ENCODE results near the gene RTN1.

RTN1 gene

DNA sequence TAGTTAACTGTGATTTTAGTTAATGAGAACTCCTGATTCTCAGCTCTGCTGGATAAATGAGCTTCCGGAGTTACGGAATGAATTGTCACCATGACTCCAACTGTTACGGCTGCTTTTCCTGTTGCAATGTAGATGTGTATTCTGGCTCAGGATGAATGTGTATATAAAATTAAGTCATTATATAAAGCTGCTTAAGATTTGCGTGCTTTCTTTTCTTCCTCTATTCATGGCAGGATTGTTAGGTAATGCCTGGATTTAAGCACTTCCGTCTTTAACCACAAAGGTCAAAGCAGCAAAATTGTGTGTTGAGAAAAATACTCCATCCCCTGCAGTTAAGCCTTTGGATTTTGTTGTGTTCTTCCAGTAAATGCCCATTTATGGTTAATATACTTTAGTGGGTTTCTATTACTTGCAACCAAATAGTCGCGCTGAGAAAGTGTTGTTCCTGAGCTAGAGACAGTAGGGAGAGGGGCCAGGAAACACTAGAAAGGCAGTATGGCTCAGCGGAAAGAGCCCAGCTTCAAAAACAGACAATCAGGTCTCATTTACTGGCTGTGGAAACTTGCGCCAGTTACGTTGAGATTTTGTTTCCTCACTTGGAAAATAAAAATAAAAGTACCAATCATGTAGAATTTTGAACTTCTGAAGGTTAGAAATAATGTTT lies 284.6 kb downstream of the RTN1 start:
- peak; percentile 99 for DNase-seq (ENCODE audit: low read depth)
- H3K4me3 ChIP-seq (ENCODE audit: low read length) = no peak overlapping the region
- TF ChIP-seq, protein P1, sequence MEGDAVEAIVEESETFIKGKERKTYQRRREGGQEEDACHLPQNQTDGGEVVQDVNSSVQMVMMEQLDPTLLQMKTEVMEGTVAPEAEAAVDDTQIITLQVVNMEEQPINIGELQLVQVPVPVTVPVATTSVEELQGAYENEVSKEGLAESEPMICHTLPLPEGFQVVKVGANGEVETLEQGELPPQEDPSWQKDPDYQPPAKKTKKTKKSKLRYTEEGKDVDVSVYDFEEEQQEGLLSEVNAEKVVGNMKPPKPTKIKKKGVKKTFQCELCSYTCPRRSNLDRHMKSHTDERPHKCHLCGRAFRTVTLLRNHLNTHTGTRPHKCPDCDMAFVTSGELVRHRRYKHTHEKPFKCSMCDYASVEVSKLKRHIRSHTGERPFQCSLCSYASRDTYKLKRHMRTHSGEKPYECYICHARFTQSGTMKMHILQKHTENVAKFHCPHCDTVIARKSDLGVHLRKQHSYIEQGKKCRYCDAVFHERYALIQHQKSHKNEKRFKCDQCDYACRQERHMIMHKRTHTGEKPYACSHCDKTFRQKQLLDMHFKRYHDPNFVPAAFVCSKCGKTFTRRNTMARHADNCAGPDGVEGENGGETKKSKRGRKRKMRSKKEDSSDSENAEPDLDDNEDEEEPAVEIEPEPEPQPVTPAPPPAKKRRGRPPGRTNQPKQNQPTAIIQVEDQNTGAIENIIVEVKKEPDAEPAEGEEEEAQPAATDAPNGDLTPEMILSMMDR (conservative IDR thresholded peaks at IDR 0.05; ENCODE audit: low read depth, low read length) = no peak

DNA sequence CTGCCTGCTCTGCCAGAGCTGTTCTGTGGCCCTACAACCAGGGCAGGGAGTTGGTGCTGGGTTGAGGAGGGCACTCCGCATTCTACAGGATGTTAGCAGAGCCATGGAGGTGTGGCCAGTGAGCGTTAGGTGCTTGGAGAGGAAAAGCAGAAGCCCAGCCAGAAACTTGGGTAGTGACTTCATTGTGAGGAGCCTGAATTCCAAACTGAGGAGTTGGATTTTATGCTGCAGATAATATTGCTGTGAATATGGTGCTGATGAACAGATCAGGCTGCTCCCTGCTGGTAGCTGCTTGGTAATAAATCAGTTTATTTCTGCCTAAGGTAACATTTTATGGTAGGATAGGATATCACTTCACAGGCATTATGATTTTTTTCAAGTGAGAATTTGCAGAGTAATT lies 286.8 kb downstream of the RTN1 start:
- peak; percentile 74 for DNase-seq (ENCODE audit: low read depth)
- TF ChIP-seq, protein P1 (conservative IDR thresholded peaks at IDR 0.05; ENCODE audit: low read depth, low read length) = peak; percentile 52

DNA sequence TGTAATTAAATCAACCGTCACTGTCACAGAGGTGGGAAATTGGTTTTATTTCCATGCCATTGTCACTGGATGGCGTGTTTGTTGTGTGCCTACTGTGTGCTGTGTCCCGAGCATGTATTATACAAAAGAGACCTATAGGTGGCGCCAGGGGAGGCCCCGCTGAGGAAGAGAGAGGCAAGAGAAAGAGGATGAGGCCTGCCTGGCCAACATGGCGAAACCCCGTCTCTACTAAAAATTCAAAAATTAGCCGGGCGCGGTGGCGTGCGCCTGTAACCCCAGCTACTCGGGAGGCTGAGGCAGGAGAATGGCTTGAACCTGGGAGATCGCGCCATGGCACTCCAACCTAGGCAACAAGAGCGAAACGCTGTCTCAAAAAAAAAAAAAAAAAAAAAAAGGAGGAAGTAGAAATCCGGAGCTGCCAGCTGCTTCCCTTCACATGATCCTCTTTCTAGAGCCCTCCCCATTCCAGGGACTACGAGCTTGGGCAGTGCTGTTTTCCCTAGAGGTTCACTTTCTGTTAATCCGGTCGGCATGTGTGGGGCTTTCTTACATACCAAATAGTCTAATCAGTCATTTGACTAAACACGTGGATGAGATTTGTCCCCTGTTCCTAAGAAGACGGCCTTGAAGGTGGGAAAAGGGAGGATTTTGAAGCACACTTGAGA lies 287.6 kb downstream of the RTN1 start:
- H3K4me3 ChIP-seq (ENCODE audit: low read length) = no peak overlapping the region
- peak; percentile 99 for DNase-seq (ENCODE audit: low read depth)
- TF ChIP-seq, protein P1 (conservative IDR thresholded peaks at IDR 0.05; ENCODE audit: low read depth, low read length) = no peak

More for the DNA sequence above, 286.8 kb downstream of the RTN1 start:
- no peak overlapping the region for H3K4me3 ChIP-seq (ENCODE audit: low read length)

DNA sequence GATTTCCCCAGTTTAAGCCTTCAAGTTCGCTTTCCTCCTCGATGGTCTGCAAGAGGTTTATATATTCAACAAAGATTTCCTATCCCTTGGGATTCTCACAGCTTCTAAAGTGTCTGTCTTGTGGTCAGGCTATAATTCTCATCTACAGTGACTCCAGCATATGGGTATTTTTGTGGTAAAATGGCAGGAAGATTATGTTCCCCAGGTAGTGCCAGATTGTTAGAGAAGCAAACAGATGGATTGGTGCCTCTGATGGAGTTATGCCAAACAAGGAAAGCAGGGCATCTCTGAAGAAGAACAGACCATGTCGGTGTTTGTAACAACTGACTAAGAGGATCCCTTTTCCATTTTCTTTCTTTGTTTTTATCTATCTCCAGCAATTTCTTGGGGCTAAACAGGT lies 288.4 kb downstream of the RTN1 start:
- no peak overlapping the region for H3K4me3 ChIP-seq (ENCODE audit: low read length)
- DNase-seq (ENCODE audit: low read depth) = no peak
- TF ChIP-seq, protein P1 (conservative IDR thresholded peaks at IDR 0.05; ENCODE audit: low read depth, low read length) = no peak

DNA sequence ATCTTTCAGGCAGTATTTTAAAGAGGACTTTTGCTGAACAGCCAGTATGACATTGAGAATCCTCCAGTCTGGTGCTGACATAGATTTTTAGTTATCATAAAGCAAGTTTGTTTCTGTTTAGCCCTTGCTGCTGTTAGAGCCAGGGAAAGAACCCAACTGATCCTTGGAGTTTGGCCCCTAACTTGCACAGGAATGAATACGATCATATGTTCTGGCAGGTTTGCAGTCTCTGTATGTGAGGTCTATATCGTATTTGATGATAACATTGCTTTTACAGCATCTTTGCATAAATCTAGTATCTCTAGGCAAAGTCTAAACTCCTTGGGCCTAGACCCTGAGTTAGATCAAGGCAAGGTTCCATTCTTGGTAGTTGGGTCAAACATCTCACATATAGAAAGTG lies 289.7 kb downstream of the RTN1 start:
- TF ChIP-seq, protein P1 (conservative IDR thresholded peaks at IDR 0.05; ENCODE audit: low read depth, low read length) = no peak
- no peak for DNase-seq (ENCODE audit: low read depth)
- H3K4me3 ChIP-seq (ENCODE audit: low read length) = no peak overlapping the region

DNA sequence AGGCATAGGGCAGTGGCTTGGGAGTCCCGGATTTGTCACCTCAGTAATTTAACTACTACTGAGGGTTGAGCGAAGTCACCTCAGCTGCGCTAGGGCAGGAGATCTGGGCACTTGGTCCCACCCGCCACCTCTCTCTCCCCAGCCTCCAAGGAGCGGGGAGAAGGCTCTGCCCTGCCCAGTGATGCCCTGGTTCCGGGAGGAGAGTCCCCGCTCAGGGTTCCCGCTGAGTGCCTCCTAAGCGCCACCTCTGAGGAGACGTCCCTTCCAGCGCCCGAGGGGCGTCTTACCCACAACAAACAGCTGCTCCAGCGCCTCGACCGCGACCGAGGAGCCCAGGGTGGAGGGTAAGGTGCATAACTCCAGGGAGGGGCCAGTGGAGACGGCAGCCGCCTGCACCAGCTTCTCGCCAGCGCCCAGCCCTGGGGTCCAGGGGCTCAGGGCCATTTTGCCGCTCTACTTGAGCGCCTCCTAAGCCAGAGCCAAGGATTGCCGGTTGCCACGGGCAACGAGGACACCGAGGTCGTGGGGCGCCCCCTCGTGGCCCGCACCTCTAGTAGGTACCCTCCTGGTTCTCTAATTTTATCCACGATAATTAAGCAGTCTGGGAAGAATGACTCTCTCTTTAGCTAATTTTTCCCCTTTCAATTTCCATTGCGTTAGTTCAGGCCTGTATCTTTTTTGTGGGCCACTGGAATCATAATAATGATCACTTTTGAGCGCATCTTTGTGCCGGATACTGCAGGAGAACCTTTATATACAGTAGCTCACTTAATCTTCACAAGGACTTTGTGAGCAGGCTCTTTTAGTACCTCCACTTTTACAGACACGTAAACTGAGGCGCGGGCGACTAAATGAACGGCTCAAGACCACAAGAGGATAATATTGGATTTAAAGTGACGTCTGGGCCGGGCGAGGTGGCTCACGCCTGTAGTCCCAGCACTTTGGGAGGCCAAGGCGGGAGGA lies 294.0 kb downstream of the RTN1 start, which contains the start of gene CCDC175:
Gene CCDC175, minus strand, starts transcription at position 481 of the 963 bp plus-strand sequence. Its CDS starts 37 bp downstream, at position 444.
- TF ChIP-seq, protein P1 (conservative IDR thresholded peaks at IDR 0.05; ENCODE audit: low read depth, low read length) = peak; percentile 91
- H3K4me3 ChIP-seq (ENCODE audit: low read length) = peak within 1 kb of the TSS; percentile 68
- DNase-seq (ENCODE audit: low read depth) = peak; percentile 72
